Activated T-helper 17 cell treated with anti-CD3 and anti-CD28 coated beads, Interleukin-2, amount 50 U/mL, for 72 hours (primary cell): ENCODE data around the gene SULT1C4. TPM values are rescaled to one million over a fixed set of nuclear protein-coding genes. Genes with fewer than 3 reads are reported as not detected.

Experiments used
- ATAC-seq: fragments of 150-1000 bp; cut with Tn5 transposase; replicated peaks from 2 replicates; pipeline ENCODE4 v1.10.0; 2021; ENCODE audit warnings: mild to moderate bottlenecking, moderate library complexity
- H3K27ac Mint-ChIP-seq: one replicate; pipeline ENCODE4 v1.8.0; 2022; ENCODE audit warnings: mixed read lengths
- H3K27me3 Mint-ChIP-seq: one replicate; pipeline ENCODE4 v1.8.0; 2022; ENCODE audit warnings: mixed read lengths
- H3K36me3 Mint-ChIP-seq: one replicate; pipeline ENCODE4 v1.8.0; 2022; ENCODE audit warnings: low read depth, mild to moderate bottlenecking, mixed read lengths
- H3K4me1 Mint-ChIP-seq: one replicate; pipeline ENCODE4 v1.8.0; 2022; ENCODE audit warnings: mixed read lengths
- H3K4me3 Mint-ChIP-seq: one replicate; pipeline ENCODE4 v1.8.0; 2022; ENCODE audit warnings: mild to moderate bottlenecking, mixed read lengths
- H3K9me3 Mint-ChIP-seq: one replicate; pipeline ENCODE4 v1.8.0; 2022; ENCODE audit warnings: mixed read lengths
- total RNA-seq, 2 donors: library from RNA; stranded (reverse); gene quantifications; one replicate each; pipeline ENCODE4 v1.2.3, GENCODE V29; 2022

The SULT1C4 gene
- total RNA-seq, 2 donors from 2014 or later = not detected

DNA sequence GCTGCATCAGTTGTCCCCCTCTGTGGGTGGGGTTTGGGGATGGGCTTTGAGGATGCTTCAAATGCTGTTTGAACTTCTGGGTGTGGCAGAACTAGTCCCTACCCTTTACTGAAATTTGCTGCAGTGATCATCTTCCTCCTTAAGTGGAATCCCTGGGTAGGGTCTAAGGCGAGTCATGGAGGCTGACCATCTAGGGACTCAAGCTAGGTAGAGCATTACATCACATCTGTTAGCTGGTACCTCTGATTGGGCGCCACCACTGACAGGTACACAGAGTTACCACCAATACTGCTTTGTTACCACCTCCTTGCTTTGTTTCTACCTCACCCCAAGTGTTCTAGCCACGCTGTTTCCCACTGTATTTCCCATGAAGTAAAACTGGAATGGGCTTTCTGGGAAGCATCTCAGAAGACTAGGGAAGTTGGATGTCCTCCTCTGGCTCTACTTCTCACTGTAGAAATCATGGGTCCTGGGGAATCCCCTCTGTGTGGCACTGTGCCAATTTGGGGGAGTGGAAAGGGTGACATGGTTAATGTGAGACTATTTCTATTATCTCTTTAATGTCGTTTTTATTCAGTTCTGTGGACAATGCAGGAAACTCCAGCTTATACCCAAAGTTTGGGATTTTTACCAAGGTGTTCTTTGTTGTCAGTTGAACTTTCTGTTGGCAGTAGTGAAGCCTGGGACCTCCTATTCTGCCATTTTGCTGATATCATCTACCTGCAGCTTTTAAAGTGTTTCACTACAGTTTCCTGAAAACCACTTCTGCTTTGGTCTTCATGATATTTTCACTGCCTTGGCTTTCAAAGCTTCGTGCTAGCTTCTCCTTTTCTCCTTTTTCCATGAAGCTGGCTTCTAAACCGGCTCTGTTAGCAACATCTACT lies 14.5 kb upstream of the SULT1C4 start:
- Mint-ChIP-seq H3K9me3 (no peaks in the 10 kb centered on the region), H3K27ac (no peak overlapping the region), H3K27me3 (peaks cover 39% of the 10 kb centered on the region), H3K4me1 (no peaks in the 10 kb centered on the region), H3K36me3 (no peaks in the 10 kb centered on the region), H3K4me3 (no peak overlapping the region)
- ATAC-seq = no peak

DNA sequence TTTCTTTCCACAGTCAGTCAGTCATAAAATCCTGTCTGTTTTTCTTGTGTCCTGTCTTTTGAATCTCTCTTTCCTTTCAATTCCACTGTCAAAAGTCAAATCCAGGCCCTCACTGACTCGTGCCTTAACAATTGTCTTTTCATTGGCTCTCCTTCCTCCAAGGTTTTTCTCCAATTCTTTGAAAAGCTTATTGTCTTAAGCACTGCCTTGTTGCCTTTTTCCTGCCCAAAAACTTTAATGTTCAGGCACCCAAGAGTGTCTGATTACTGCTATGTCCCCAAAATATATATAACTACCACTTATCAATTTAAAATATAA lies 13.9 kb upstream of the SULT1C4 start:
- H3K27me3 Mint-ChIP-seq = peaks cover 35% of the 10 kb centered on the region
- H3K36me3 Mint-ChIP-seq = no peaks in the 10 kb centered on the region
- no peak overlapping the region for H3K27ac Mint-ChIP-seq
- no peak overlapping the region for H3K4me3 Mint-ChIP-seq
- no peak for ATAC-seq
- no peaks in the 10 kb centered on the region for H3K9me3 Mint-ChIP-seq
- H3K4me1 Mint-ChIP-seq = no peaks in the 10 kb centered on the region

DNA sequence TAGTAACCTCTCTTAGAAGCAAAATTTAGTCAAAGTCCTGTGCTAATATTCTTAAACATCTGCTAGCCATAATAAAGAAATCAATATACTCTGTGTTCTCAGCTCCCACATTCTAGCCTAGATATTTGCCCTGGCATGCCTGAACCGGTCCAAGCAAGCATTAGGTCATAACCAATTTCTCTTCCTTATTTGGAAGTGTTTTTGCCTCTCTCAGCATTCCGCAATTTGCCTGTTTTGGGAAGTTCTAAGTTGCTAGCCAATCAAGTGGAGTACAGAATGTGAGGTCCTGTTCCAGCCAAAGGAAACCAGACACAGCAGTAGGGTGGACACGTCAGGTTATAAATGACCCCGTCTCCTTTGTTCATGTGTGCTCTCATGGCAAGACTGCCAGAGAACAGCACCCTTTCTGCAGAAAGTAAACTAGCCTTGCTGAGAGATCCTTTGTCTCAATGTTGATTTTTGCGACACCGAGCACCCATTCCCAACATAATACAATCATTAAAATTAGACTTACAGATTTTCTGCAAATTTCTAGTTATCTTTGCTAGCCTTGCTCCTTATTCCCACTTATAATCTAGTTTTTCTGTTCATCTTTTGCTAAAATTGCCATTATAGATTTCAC lies 13.0 kb upstream of the SULT1C4 start:
- H3K27me3 Mint-ChIP-seq = peaks cover 31% of the 10 kb centered on the region
- H3K4me3 Mint-ChIP-seq = no peak overlapping the region
- no peak overlapping the region for H3K27ac Mint-ChIP-seq
- H3K9me3 Mint-ChIP-seq = no peaks in the 10 kb centered on the region
- H3K36me3 Mint-ChIP-seq = no peaks in the 10 kb centered on the region
- no peak for ATAC-seq
- no peaks in the 10 kb centered on the region for H3K4me1 Mint-ChIP-seq

DNA sequence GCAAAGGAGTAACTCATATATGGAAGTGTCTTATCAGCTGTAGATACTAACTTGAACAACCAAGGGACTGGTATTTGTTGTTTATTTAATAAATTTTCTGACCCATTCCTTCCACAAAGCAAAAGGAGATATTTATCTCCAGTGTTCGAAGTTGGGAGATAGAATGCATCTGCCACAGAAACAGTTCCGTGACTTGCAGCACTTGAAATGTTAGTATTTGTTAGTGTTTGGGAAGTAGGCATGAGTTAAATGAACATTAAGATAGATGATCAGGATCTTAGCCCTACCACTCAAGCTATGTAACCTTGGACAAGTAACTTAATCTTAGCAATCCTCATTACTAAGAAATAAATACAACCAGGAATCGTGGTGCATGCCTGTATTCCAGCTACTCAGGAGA lies 12.1 kb upstream of the SULT1C4 start:
- no peaks in the 10 kb centered on the region for H3K9me3 Mint-ChIP-seq
- no peak overlapping the region for H3K4me3 Mint-ChIP-seq
- H3K36me3 Mint-ChIP-seq = no peaks in the 10 kb centered on the region
- H3K27me3 Mint-ChIP-seq = peaks cover 24% of the 10 kb centered on the region
- no peaks in the 10 kb centered on the region for H3K4me1 Mint-ChIP-seq
- no peak for ATAC-seq
- no peak overlapping the region for H3K27ac Mint-ChIP-seq

DNA sequence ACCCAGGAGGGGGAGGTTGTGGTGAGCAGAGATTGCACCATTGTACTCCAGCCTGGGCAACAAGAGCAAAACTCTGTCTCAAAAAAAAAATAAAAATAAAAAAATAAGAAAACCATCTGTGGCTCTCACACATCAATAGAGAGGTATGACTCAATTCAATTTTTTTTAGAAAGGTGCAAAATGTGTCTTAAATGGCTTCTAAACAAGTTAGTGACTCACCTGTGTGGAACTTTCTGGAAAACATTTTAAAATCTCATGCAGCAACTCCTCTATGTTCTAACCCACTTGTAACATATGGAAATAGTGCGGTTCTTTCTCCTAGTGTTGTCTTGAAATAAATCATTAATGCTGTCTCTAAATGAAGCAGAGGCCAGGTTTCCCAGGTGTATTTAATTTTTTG lies 10.7 kb upstream of the SULT1C4 start:
- no peaks in the 10 kb centered on the region for H3K9me3 Mint-ChIP-seq
- H3K27me3 Mint-ChIP-seq = peaks cover 13% of the 10 kb centered on the region
- no peak overlapping the region for H3K4me3 Mint-ChIP-seq
- no peak for ATAC-seq
- no peaks in the 10 kb centered on the region for H3K36me3 Mint-ChIP-seq
- H3K27ac Mint-ChIP-seq = no peak overlapping the region
- no peaks in the 10 kb centered on the region for H3K4me1 Mint-ChIP-seq

DNA sequence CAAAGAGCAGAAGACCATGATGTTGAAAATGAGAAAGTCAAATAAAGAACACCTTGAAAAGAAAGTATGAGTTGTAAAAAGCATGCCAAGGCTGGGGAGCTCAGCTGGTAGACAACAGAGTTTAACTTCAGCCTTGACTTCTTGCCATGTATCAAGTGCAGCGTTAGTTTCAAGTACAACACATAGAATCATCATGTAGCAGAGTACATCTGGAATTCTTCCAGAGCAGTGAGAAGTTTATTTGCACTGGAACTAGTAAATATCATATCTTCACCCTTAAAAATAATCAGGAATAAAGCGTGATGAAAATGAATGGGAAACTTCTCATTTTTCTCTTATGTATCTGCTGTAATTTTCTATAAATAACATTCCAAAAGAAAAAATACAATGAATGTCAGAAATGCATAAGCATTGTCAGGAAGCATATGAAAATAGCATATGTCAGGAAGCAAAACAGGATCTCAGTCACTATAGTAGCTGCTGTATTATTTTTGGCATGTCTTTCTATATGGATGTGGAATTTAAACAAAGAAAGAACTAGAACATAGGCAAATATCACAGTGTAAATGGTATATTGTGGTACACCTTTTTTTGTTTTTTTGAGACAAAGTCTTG lies 10.1 kb upstream of the SULT1C4 start:
- Mint-ChIP-seq H3K27ac (no peak overlapping the region), H3K4me1 (no peaks in the 10 kb centered on the region)
- no peak for ATAC-seq

DNA sequence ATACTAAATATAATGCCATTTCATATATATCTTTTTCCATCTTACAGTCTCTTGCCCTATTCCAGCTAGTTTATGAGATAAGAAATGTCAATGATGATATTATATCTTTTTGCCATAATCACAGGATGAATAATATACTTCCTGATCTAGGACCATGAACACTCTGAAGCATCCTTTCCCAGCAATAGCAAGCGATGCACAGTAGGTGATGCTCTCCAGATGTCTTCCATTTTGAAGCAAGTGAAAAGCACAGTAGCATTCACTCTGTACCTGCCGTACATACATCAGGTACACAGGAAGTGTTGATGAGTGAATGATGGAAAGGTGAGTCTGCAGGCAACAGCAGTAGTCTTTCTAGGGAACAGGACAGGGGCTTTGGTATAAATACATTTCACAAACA lies 8.6 kb upstream of the SULT1C4 start:
- no peaks in the 10 kb centered on the region for H3K9me3 Mint-ChIP-seq
- H3K27me3 Mint-ChIP-seq = peaks cover 9% of the 10 kb centered on the region
- ATAC-seq = no peak
- no peaks in the 10 kb centered on the region for H3K4me1 Mint-ChIP-seq
- no peak overlapping the region for H3K4me3 Mint-ChIP-seq
- no peaks in the 10 kb centered on the region for H3K36me3 Mint-ChIP-seq
- H3K27ac Mint-ChIP-seq = no peak overlapping the region

More for the DNA sequence above, 10.1 kb upstream of the SULT1C4 start:
- H3K9me3 Mint-ChIP-seq = no peaks in the 10 kb centered on the region
- H3K4me3 Mint-ChIP-seq = no peak overlapping the region
- no peaks in the 10 kb centered on the region for H3K36me3 Mint-ChIP-seq
- H3K27me3 Mint-ChIP-seq = peaks cover 13% of the 10 kb centered on the region

DNA sequence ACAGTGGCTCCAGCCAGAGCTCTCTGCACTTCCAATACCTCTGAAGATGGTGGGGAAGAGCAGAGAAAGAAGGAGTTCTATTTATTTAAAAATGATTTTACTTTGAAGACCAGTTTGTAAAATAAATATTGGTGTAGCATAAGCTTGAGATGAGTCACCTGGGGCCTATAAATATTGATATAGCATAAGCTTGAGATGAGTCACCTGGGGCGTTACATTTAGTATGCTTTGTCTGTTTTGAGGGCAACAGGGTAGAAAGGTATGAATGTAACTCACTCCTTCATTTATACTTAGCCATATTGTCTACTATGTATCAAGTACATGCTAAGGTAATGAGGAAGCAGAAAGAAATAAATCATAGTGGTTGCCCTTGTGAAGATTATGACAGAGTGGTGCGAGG lies 7.7 kb upstream of the SULT1C4 start:
- Mint-ChIP-seq H3K27ac (no peak overlapping the region), H3K4me1 (no peaks in the 10 kb centered on the region), H3K4me3 (no peak overlapping the region), H3K9me3 (no peaks in the 10 kb centered on the region), H3K27me3 (peaks cover 3% of the 10 kb centered on the region), H3K36me3 (no peaks in the 10 kb centered on the region)
- ATAC-seq = peak; percentile 43

DNA sequence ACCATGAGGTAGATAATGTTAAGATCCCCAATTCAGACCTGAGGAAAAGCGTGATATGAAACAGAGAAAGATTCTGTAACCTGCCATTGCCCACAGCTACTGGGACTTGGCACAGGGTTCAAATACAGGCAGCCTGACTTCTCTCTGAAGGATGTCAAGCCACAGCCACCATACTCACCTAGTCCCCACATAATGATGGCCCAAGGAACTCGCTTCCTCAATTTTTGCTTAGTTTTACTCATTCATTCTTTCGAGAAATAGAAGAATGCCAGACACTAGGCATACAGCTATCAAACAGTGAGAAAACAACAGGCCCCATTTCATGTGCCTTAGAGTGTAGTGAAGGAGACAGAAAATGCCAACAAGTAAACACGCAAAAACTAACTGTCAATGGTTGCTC lies 980 bp upstream of the SULT1C4 start:
- Mint-ChIP-seq H3K4me1 (no peaks in the 10 kb centered on the region), H3K4me3 (no peak overlapping the region), H3K9me3 (no peaks in the 10 kb centered on the region), H3K27ac (no peak overlapping the region), H3K27me3 (no peaks in the 10 kb centered on the region), H3K36me3 (no peaks in the 10 kb centered on the region)
- ATAC-seq = no peak

DNA sequence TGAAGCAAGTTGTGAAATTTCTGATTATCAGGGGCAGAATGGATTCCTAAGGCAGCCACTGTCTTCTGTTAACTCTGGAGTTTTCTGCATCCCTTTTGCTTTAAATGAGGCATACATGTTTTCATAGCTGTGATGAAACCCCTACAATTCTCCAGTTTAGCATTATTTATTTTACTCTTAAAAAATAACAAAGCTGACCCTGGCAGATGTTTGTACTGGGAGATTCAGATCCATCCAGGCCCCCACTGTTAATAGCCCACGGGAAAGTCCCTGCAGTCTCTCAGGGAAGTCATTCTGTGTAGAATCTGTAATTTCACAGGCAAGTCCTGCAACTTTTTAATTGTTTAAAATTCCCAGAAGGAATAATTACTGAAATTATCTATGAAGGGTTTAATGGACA lies 353 bp upstream of the SULT1C4 start:
- Mint-ChIP-seq H3K9me3 (no peaks in the 10 kb centered on the region), H3K4me1 (no peaks in the 10 kb centered on the region), H3K27ac (no peak overlapping the region), H3K36me3 (no peaks in the 10 kb centered on the region), H3K27me3 (no peaks in the 10 kb centered on the region), H3K4me3 (no peak overlapping the region)
- no peak for ATAC-seq

DNA sequence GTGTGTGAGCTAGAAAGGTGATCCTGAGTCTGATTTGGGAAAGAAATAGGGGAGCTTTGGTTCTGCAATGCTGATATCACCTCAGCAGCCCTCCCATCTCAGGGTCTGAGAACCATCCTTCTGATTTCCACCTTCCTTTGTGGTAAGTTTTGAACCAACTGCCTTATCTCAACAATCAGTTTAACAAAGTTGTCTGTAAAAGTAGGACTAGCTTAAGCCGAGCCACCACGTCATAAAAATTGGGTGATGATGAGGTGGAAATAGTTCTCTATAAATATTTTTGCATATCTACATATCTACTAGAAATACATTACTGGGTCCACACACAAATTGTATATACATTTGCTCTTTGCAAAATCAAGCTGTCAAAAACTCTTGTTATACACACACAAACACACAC lies 1.1 kb downstream of the SULT1C4 start:
- Mint-ChIP-seq H3K27ac (no peak overlapping the region), H3K36me3 (no peaks in the 10 kb centered on the region), H3K9me3 (no peaks in the 10 kb centered on the region), H3K4me3 (no peak overlapping the region), H3K27me3 (peaks cover 5% of the 10 kb centered on the region), H3K4me1 (no peaks in the 10 kb centered on the region)
- no peak for ATAC-seq

DNA sequence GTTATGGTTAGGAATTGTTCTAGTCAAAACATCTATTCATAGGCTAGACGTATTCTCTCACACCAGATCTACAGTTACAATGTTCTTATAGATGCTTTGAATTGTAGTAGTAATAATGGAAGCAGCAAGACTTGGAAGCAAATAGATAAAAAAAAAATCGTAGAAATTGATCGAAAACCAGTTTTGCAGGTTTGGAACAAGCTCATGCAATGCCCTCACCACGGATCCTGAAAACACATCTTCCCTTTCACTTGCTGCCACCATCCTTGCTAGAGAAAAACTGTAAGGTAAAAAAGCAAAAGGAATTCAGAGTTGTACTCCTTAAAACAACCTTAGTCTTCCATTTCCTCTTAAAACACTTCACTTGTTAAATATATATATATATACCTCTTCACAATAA lies 4.4 kb downstream of the SULT1C4 start:
- Mint-ChIP-seq H3K27me3 (peaks cover 5% of the 10 kb centered on the region), H3K4me3 (no peak overlapping the region), H3K27ac (no peak overlapping the region), H3K4me1 (peaks cover 4% of the 10 kb centered on the region), H3K36me3 (no peaks in the 10 kb centered on the region), H3K9me3 (no peaks in the 10 kb centered on the region)
- no peak for ATAC-seq

DNA sequence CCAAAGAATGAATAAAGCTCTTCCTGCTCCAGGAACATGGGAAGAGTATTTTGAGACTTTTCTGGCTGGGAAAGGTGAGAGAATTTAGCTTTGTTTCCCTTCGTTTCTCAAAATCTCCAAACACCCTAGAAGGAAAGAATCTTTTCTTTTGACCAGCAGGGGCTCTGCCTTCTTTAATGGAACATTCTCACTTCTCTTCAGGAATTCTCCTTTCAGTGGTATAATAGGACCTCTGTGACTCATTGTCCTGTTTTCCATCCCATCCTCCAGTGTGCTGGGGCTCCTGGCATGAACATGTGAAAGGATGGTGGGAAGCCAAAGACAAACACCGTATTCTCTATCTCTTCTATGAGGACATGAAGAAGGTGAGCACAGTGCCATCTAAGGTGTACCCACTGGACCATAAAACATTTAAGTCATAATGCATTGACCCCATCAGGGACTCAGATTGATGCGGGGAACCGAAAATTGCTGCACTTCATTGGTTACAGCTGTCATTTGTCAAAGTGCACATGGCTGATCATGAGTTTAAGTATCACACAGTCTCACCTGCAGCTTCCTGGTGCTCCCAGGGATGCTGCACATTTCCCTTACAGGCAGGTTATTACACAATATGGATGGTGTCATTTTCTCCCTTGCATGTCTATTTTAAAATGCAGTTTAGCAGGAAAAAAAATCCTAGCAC lies 5.5 kb downstream of the SULT1C4 start:
- H3K9me3 Mint-ChIP-seq = no peaks in the 10 kb centered on the region
- no peak overlapping the region for H3K4me3 Mint-ChIP-seq
- H3K4me1 Mint-ChIP-seq = peaks cover 4% of the 10 kb centered on the region
- peaks cover 7% of the 10 kb centered on the region for H3K27me3 Mint-ChIP-seq
- no peak for ATAC-seq
- no peak overlapping the region for H3K27ac Mint-ChIP-seq
- no peaks in the 10 kb centered on the region for H3K36me3 Mint-ChIP-seq

DNA sequence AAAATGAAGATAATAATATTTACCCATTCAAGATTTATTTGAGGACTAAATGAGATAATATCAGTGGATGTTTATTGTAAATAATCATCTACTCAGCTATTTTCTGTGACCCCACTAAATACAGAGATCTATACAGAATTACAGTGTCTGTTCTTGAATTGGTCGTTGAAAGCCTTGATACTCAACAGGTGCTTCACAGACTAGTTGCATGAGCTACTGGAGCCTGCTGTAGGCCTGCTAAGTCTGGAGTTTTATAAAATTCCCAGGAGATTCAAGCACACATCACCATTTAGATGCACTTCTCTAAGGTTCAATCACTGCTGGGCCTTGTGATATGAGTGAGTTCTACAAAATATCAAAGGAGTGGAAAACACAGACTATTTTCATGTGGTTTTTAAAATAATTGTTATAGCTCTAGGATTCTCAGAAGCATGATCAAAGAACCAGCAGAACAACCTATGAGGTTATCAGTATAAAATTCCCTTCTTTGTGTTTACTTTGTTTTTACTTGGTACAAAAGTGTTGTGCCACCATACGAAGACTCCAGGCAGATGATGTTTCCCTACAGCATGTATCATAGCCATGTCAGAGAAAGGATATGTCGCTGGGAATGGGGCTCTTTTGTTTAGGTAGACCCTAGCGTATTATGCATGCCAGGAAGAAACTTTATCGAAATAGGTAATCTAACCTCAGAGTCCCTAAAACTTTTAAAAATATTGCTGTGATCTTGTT lies 7.1 kb downstream of the SULT1C4 start:
- Mint-ChIP-seq H3K4me1 (peaks cover 4% of the 10 kb centered on the region), H3K27ac (no peak overlapping the region), H3K4me3 (no peak overlapping the region), H3K9me3 (no peaks in the 10 kb centered on the region), H3K36me3 (no peaks in the 10 kb centered on the region), H3K27me3 (peaks cover 13% of the 10 kb centered on the region)
- no peak for ATAC-seq
